GM21529 (cell line): ENCODE measurements around the gene ITPR3.

Experiments used
- ATAC-seq: cut with Tn5 transposase; IDR thresholded peaks from one replicate; pipeline ENCODE4 v1.9.1; 2021; ENCODE audit not compliant: unreplicated experiment

The ITPR3 gene

DNA sequence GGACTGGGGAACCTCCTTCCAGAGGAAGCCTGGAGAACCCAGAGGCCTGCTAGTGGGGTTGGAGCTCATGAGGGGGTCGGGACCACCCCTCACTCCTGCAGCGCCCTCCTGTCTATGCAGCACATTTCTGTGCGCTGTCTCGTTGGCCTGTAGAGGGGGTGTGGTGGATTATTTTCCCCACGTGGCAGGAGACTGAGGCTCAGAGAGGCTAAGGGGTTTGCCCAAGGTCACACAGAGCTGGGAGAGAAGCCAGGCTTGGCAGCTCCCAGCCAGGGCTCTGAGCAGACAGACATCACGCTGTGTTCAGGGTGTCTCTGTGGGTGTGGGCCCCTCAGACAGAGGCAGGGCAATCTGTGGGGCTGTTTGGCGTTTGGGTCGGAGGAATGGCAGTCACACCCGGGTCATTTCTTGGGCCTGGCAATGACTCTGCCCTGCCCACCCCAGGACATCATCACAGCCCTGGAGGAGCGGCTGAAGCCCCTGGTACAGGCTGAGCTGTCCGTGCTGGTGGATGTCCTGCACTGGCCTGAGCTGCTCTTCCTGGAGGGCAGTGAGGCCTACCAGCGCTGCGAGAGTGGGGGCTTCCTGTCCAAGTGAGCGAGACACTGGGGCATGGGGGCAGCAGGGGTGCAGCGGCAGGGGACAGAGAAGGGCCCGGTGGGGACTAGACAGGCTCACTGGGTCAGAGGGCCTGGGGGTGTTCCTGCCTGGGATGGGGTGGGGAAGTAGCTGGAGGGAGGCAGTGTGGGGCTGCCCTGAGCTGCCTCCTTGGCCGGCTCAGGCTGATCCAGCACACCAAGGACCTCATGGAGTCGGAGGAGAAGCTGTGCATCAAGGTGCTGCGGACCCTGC lies 62.7 kb downstream of the ITPR3 start:
- ATAC-seq, result no peak

- ATAC-seq, result no peak
Measured at GRCh38 chr6:33684428-33684896, 63.3 kb downstream of the ITPR3 start.

- no peak for ATAC-seq
Measured at GRCh38 chr6:33684983-33685382, 63.9 kb downstream of the ITPR3 start.

- no peak for ATAC-seq
Measured at GRCh38 chr6:33685411-33686224, 64.5 kb downstream of the ITPR3 start.

- no peak for ATAC-seq
Measured at GRCh38 chr6:33686225-33686924, 65.3 kb downstream of the ITPR3 start.

- no peak for ATAC-seq
Measured at GRCh38 chr6:33686981-33687975, 66.2 kb downstream of the ITPR3 start.

GRCh38 chr6:33688006-33688405 lies 66.9 kb downstream of the ITPR3 start:
- ATAC-seq, result no peak

DNA sequence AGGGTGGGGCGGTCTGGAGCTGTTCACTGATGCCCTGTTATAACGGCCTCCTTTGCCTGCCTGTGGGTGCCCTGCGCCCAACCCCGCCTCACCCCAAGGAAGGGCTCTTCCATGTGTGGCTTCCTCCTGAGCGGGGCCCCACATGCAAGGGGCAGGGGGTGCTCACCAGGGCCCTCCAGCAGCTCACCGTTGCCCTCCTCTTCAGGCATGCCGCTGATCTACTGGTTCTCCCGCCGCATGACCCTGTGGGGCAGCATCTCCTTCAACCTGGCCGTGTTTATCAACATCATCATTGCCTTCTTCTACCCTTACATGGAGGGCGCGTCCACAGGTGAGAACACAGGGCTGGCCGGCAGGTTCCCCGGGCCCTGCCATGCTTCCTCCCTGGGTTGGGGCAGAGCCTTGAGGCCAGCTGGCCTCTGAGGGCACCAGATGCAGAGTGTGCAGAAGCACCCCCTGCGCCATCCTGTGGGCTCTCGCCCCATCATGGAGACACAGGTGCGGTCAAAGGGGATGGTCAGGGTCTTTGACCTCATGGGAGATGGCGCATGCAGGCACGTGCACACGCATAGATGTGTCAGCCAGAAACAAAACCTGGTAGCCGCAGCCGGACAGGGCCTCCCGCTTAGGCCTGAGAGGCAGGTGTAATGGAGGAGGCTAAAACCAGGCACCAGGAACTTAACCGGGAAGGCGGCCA lies 67.5 kb downstream of the ITPR3 start:
- ATAC-seq, result no peak

GRCh38 chr6:33689148-33689494 lies 68.0 kb downstream of the ITPR3 start:
- ATAC-seq, result no peak

DNA sequence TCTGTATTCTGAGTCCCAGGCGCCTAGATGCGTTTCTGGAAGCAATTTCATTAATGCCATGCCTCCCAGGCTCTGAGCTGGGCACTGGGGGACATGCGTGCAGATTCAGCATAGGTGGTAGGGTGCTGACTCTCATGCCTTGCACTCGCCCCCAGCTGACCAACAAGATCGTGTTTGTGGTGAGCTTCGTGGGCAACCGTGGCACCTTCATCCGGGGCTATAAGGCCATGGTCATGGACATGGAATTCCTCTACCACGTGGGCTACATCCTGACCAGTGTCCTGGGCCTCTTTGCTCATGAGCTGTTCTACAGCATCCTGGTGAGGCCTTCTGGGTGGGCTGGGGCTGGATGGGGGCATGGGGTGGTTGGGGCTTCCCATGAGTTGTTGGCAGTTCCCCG lies 68.8 kb downstream of the ITPR3 start:
- no peak for ATAC-seq

DNA sequence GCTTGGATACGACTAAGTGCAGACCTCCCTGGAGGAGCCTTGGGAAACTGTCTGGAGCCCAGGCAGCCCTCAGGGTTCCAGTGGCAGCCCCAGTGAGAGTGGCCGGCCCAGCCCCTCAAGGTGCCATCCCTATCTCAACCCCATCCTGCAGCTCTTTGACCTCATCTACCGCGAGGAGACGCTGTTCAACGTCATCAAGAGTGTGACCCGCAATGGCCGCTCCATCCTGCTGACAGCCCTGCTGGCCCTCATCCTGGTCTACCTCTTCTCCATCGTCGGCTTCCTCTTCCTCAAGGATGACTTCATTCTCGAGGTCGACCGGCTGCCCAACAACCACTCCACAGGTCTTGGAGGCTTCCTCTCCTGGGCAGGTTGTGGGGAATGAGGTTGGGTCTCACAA lies 69.6 kb downstream of the ITPR3 start:
- ATAC-seq, result no peak

DNA sequence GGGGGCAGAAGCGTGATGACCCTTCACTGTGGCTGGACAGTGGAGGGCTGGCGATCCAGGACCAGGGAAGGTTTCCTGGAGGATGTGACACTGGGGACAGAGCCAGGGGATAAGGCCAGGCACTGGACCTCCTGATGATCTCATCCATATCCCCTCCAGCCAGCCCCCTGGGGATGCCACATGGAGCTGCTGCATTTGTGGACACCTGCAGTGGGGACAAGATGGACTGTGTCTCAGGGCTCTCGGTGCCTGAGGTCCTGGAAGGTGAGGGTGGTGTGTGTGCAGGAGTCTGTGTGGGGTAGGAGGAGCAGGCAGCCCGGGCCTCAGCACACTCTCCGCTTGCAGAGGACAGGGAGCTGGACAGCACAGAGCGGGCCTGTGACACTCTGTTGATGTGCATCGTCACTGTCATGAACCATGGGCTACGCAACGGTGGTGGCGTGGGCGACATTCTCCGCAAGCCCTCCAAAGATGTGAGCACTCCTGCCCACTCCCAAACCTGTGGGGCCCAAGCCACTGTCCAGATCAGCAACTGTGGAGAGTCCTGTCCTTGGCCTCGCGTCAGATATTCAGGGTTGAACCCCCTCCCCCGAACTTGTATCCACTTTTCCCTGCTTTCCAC lies 70.4 kb downstream of the ITPR3 start:
- no peak for ATAC-seq

- no peak for ATAC-seq
Measured at GRCh38 chr6:33692078-33692759, 71.1 kb downstream of the ITPR3 start.

DNA sequence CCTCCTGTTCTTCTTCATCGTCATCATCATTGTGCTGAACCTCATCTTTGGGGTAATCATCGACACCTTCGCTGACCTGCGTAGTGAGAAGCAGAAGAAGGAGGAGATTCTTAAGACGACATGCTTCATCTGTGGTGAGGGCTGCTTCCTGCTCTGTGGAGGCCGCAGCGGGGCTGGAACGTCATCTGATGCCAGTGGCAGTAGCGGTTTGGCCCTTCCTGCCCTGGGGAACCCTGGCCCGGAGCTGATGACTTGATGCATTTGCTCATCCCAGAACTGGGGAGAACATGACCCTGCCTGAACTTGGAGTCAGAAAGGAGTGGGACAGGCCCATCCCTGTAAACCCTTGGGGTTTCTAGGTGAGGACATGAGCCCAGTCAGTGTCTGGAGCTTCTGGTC lies 71.6 kb downstream of the ITPR3 start:
- ATAC-seq, result no peak

GRCh38 chr6:33693186-33694105 lies 72.3 kb downstream of the ITPR3 start:
- ATAC-seq, result no peak

DNA sequence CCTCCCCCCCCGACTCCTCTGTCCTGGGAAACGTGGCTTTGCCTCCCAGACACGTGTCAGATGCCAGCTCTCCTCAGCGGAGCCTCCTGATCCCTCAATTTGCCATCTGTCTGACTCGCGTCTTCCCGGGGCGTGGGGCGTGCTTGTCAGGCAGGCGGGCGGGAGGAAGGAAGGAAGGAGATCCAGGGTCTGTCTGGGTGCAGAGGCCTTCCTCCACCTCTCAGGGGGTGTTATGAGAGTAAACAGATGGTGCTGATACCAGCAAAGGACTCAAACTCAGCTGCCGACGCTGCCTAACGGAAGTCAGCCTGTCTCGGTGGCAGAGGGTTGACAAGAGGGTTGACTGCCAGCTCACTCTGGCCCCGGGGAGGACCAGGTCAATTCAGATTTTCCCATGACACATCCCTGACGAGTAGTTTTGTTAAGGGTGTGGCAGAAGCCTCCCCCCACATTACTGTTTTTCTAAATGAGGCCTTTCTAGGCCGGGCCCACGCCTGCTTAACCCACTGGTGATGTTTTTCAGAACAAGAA lies 73.3 kb downstream of the ITPR3 start:
- ATAC-seq, result no peak

GRCh38 chr6:33694977-33695376 lies 73.9 kb downstream of the ITPR3 start:
- ATAC-seq, result no peak
